Measurements from ENCODE around the gene SPATA6L.

- TF ChIP-seq CTCF (conservative IDR thresholded peaks at IDR 0.05; ENCODE audit: low read length): no peak
- no peak for TF ChIP-seq EZH2phosphoT487 (IDR thresholded peaks at IDR 0.05; ENCODE audit: borderline replicate concordance)
These were observed 4.7 kb downstream of the SPATA6L start for GRCh38 chr9:4661611-4662010.

Data from Loucy (cell line).